ENCODE measurements around the gene SH3RF3. TPM values are rescaled to one million over a fixed set of nuclear protein-coding genes. Genes with fewer than 3 reads are reported as not detected.

SH3RF3 gene
- total RNA-seq, 1 experiment from 2014 or later: not detected

DNA sequence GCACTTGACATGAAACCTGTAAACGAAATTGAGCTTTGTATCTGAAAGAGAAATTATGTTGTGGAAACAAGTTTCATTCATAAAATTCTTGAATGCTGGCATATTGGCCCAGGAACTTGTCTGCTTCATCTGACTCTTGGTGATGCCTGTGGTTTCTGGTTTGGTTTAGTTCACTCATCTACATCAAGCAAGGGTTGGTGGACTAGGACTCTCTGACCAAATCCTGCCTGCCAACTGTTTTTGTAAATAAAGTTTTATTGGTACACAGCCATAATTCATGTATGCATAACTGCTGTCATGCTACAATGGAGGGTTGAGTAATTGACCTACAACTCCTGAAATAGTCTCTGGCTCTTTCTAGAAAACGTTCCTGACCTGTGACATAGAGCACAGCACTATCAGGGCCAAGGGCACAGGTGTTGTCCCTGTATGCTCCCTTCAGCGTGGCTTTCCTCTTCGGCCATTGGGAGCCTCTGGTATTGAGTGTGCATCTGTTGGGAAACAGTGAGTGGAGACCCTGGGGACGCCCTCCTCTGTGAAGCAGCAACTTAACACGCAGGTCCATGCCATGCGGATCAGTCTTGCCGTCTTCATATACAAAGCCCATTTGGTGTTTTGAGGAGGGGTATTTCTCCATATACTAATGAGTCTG is 226.3 kb downstream of the SH3RF3 start:
- H2AFZ ChIP-seq (ENCODE audit: low read depth, low read length, poor library complexity, severe bottlenecking): no peak overlapping the region
- intact Hi-C loops (cut with micrococcal nuclease): no loop called here
- TF ChIP-seq SRF (IDR thresholded peaks at IDR 0.05; ENCODE audit: low read depth): no peak
- TF ChIP-seq, protein P1, sequence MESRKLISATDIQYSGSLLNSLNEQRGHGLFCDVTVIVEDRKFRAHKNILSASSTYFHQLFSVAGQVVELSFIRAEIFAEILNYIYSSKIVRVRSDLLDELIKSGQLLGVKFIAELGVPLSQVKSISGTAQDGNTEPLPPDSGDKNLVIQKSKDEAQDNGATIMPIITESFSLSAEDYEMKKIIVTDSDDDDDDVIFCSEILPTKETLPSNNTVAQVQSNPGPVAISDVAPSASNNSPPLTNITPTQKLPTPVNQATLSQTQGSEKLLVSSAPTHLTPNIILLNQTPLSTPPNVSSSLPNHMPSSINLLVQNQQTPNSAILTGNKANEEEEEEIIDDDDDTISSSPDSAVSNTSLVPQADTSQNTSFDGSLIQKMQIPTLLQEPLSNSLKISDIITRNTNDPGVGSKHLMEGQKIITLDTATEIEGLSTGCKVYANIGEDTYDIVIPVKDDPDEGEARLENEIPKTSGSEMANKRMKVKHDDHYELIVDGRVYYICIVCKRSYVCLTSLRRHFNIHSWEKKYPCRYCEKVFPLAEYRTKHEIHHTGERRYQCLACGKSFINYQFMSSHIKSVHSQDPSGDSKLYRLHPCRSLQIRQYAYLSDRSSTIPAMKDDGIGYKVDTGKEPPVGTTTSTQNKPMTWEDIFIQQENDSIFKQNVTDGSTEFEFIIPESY (IDR thresholded peaks at IDR 0.05; ENCODE audit: extremely low read depth, insufficient replicate concordance, low read length): no peak
- TF ChIP-seq, protein P2, sequence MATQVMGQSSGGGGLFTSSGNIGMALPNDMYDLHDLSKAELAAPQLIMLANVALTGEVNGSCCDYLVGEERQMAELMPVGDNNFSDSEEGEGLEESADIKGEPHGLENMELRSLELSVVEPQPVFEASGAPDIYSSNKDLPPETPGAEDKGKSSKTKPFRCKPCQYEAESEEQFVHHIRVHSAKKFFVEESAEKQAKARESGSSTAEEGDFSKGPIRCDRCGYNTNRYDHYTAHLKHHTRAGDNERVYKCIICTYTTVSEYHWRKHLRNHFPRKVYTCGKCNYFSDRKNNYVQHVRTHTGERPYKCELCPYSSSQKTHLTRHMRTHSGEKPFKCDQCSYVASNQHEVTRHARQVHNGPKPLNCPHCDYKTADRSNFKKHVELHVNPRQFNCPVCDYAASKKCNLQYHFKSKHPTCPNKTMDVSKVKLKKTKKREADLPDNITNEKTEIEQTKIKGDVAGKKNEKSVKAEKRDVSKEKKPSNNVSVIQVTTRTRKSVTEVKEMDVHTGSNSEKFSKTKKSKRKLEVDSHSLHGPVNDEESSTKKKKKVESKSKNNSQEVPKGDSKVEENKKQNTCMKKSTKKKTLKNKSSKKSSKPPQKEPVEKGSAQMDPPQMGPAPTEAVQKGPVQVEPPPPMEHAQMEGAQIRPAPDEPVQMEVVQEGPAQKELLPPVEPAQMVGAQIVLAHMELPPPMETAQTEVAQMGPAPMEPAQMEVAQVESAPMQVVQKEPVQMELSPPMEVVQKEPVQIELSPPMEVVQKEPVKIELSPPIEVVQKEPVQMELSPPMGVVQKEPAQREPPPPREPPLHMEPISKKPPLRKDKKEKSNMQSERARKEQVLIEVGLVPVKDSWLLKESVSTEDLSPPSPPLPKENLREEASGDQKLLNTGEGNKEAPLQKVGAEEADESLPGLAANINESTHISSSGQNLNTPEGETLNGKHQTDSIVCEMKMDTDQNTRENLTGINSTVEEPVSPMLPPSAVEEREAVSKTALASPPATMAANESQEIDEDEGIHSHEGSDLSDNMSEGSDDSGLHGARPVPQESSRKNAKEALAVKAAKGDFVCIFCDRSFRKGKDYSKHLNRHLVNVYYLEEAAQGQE (IDR thresholded peaks at IDR 0.05; ENCODE audit: low read depth): no peak
- H3K27ac ChIP-seq (ENCODE audit: low read depth, low read length): no peak overlapping the region
- no TSS peak for BruUV-seq (replicated peaks)
- H3K27me3 ChIP-seq (ENCODE audit: insufficient read depth, low read length): no peaks in the 10 kb centered on the region
- H3K79me2 ChIP-seq (ENCODE audit: insufficient read depth, low read length): no peaks in the 10 kb centered on the region
- no peaks in the 10 kb centered on the region for H3K36me3 ChIP-seq (ENCODE audit: control insufficient read depth in 1 of 2, insufficient read depth in 2 of 2, low read length in 2 of 2)
- no peak overlapping the region for H3K9ac ChIP-seq (ENCODE audit: low read length)
- ChIA-PET CTCF (no interaction called here), POLR2A (no interaction called here), RAD21 (ENCODE audit: low non-redundant PET in 1 of 2, low total read pairs in 2 of 2, uncharacterized antibody in 2 of 2, unreplicated experiment in 2 of 2) (no interaction called here)
- DNase-seq (ENCODE audit: low read depth, low spot score): no peak
- H3K9me2 ChIP-seq (ENCODE audit: insufficient read depth): no peaks in the 10 kb centered on the region
- no peak overlapping the region for H3K4me3 ChIP-seq (replicated peaks in 1 of 2; ENCODE audit: low read depth in 1 of 2, low read length in 2 of 2)
- no peak overlapping the region for H3K4me2 ChIP-seq (ENCODE audit: low read length)
- no peaks in the 10 kb centered on the region for H4K20me1 ChIP-seq (ENCODE audit: insufficient read depth)
- no peaks in the 10 kb centered on the region for H3K9me3 ChIP-seq (ENCODE audit: control insufficient read depth in 1 of 2, insufficient read depth in 1 of 2, low read depth in 1 of 2, low read length in 2 of 2)
- no peaks in the 10 kb centered on the region for H3K4me1 ChIP-seq (ENCODE audit: control insufficient read depth in 1 of 2, insufficient read depth in 2 of 2, low read length in 2 of 2)
- ATAC-seq: no peak

Measured in HCT116 (cell line).